GM12873 (cell line): ENCODE measurements around the gene RAB36.

Experiments used
- CTCF ChIP-seq: IDR thresholded peaks from 2 replicates; pipeline ENCODE4 v1.5.1; 2012; ENCODE audit warnings: low read depth, mild to moderate bottlenecking, moderate library complexity, low read length, control low read depth; ENCODE audit not compliant: insufficient read depth; ENCODE audit errors: missing control alignments

The RAB36 gene

GRCh38 chr22:23128269-23129108, 16.8 kb upstream of the RAB36 start:
- peak; percentile 81 for TF ChIP-seq CTCF

GRCh38 chr22:23129149-23129548, 16.1 kb upstream of the RAB36 start:
- no peak for TF ChIP-seq CTCF

GRCh38 chr22:23130697-23131096, 14.6 kb upstream of the RAB36 start:
- no peak for TF ChIP-seq CTCF

- no peak for TF ChIP-seq CTCF
Measured at GRCh38 chr22:23131931-23132330, 13.3 kb upstream of the RAB36 start.

GRCh38 chr22:23132376-23133091, 12.7 kb upstream of the RAB36 start:
- no peak for TF ChIP-seq CTCF

- no peak for TF ChIP-seq CTCF
Measured at GRCh38 chr22:23133922-23134321, 11.4 kb upstream of the RAB36 start.

- TF ChIP-seq CTCF = no peak
Measured at GRCh38 chr22:23137468-23137867, 7.8 kb upstream of the RAB36 start.
